GM10248 (cell line): ENCODE measurements around the gene KRTAP5-1.

Experiments used
- CTCF ChIA-PET: fragments of 300-600 bp; sonication (Branson Sonifier 250); formaldehyde crosslinking; extraction: SDS; loops from one replicate; lab custom pipeline; 2021; ENCODE audit warnings: antibody characterized with exemption; lab: Yijun Ruan, JAX
- POLR2A ChIA-PET: fragments of 350-650 bp; sonication (Branson Sonifier 250); formaldehyde crosslinking; extraction: SDS; loops from one replicate; lab custom pipeline; 2020; ENCODE audit warnings: antibody characterized with exemption; lab: Yijun Ruan, JAX
- DNase-seq: peaks from one replicate; pipeline ENCODE4 v3.0.0; 2012; ENCODE audit errors: extremely low spot score
- TF ChIP-seq, protein P1 (sequence below): IDR thresholded peaks from 2 replicates; pipeline ENCODE4 v1.5.1; 2012; ENCODE audit warnings: mild to moderate bottlenecking, low read depth; ENCODE audit errors: extremely low read depth, missing control alignments, control extremely low read depth

Gene KRTAP5-1

DNA sequence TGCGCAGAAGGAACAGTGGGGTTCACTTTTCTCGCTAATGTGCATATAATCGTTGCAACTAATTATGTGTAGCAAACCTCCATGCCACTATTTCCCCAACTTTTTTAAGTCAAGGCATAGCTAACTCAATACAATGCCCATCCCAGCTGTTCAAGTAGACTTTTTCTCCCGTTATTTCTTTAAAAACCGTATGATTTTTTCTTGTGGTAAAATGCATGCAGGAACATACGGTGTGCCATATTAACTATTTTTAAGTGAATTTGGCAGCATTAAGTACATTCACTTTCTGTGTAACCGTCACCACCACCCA is 10.2 kb downstream of the KRTAP5-1 start:
- no peak for DNase-seq
- TF ChIP-seq, protein P1, sequence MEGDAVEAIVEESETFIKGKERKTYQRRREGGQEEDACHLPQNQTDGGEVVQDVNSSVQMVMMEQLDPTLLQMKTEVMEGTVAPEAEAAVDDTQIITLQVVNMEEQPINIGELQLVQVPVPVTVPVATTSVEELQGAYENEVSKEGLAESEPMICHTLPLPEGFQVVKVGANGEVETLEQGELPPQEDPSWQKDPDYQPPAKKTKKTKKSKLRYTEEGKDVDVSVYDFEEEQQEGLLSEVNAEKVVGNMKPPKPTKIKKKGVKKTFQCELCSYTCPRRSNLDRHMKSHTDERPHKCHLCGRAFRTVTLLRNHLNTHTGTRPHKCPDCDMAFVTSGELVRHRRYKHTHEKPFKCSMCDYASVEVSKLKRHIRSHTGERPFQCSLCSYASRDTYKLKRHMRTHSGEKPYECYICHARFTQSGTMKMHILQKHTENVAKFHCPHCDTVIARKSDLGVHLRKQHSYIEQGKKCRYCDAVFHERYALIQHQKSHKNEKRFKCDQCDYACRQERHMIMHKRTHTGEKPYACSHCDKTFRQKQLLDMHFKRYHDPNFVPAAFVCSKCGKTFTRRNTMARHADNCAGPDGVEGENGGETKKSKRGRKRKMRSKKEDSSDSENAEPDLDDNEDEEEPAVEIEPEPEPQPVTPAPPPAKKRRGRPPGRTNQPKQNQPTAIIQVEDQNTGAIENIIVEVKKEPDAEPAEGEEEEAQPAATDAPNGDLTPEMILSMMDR = no peak
- ChIA-PET POLR2A (no interaction called here), CTCF (interaction anchor here (0.6 to 3.4 kb wide), 48 partner anchors 8 to 461 kb away, joined by 3 to 38 read pairs (median 5); partner anchors contain the start of gene KRTAP5-2)

GRCh38 chr11:1574238-1574932 is 10.7 kb downstream of the KRTAP5-1 start:
- TF ChIP-seq, protein P1 = peak; percentile 95
- ChIA-PET CTCF (interaction anchor here (0.6 to 3.4 kb wide), 50 partner anchors 9 to 462 kb away, joined by 3 to 38 read pairs (median 4); partner anchors contain the start of gene KRTAP5-2), POLR2A (no interaction called here)
- DNase-seq = peak; percentile 79

DNA sequence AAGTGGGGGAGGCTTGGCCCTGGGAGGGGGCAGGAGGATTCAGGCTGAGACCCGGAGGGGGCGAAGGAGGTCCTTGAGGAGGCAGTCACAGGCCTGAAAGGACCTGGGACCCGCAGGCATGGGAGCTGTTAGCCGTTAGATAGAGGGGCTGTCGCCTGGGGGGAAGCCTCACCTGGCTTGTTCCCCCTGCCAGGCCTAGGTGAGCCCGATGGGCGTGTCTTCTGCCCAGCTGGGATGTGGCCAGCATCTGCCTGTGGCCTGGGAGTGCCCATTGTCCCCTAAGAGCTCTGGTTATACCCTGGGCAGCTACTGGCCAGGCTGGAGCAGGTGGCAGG is 11.2 kb downstream of the KRTAP5-1 start:
- POLR2A ChIA-PET = no interaction called here
- no peak for DNase-seq
- CTCF ChIA-PET = interaction anchor here (0.7 to 3.4 kb wide), 15 partner anchors 9 to 374 kb away, joined by 3 to 38 read pairs (median 11); partner anchors contain the start of gene KRTAP5-2
- TF ChIP-seq, protein P1 = no peak

- ChIA-PET POLR2A (no interaction called here), CTCF (interaction anchor here (0.7 to 3.4 kb wide), 12 partner anchors 8 to 373 kb away, joined by 3 to 38 read pairs (median 10); partner anchors contain the start of gene KRTAP5-2)
- TF ChIP-seq, protein P1 = no peak
- peak; percentile 24 for DNase-seq
These were observed 11.8 kb downstream of the KRTAP5-1 start for GRCh38 chr11:1573077-1573902.

DNA sequence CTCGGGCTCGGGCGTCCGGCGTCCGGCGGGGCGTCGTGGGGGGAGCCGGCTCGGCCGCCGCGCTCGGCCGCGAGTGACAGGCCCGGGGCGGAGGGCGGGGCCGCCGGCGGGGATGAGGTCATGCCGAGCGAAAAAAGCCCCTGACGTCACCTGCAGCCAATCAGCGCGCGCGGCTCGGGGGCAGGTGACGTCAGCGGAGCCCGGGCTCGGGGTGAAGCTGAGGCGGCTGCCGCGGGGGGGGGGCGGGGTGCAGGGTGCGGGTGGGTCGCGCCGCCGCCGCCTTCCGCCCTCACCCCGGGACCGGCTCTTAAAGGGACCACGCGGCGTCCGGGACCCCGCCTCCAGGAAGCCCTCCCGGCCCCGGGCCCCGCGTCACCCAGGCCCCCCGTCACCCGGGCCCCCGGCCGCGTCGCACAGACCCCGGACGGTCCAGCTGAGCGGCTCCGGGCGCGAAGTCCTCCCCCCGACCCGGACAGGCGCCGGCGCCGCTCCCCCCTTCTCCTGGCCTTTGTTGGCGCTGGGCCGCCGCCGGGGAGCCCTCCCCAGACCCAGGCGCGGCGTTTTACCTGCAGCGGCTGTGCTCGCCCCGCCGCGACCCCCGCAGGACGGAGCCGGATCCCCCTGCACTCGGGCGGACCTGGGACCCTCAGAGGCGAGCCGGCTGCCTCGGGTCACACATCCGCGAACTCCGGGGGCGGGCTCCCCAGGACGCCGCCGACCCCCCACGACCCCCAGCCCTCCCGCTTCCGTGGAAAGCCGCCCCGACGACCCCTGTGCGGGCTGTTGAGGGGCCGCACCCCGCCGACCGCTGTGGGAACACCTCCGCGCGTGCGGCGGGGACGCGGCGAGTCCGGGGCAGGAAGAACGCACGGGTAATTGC is 12.6 kb downstream of the KRTAP5-1 start, which contains the start of gene DUSP8:
DUSP8 (minus strand) TSS at position 75 of the 880 bp plus-strand sequence. CDS start 6,445 bp downstream, outside the sequence.
- DNase-seq = peak; percentile 94
- CTCF ChIA-PET = interaction anchor here (3.0 to 3.4 kb wide), 3 partner anchors 18 to 57 kb away, joined by 11 to 38 read pairs (median 38); no protein-coding TSS in a partner anchor
- TF ChIP-seq, protein P1 = no peak
- POLR2A ChIA-PET = no interaction called here
